Muscle layer of colon (tissue), 2 donors: ENCODE results near the gene LRRC75B.
"Not testable (repeated sequence)": the region's sequence is repeated elsewhere in the genome, so short reads cannot be mapped to it uniquely, and the experiment has no call there.

ENCODE experiments used
- H3K27ac ChIP-seq: one replicate; pipeline ENCODE4 v1.7.0; 2013; ENCODE audit warnings: low read depth, mild to moderate bottlenecking, low read length, moderate library complexity
- H3K27me3 ChIP-seq, 2 donors: one replicate each; pipeline ENCODE4 v1.7.0; 2013; ENCODE audit warnings: low read length in 2 of 2, mild to moderate bottlenecking in 2 of 2; ENCODE audit not compliant: insufficient read depth in 2 of 2, control insufficient read depth in 1 of 2
- H3K36me3 ChIP-seq: one replicate; pipeline ENCODE4 v1.7.0; 2013; ENCODE audit warnings: mild to moderate bottlenecking, low read length; ENCODE audit not compliant: insufficient read depth
- H3K4me1 ChIP-seq: one replicate; pipeline ENCODE4 v1.7.0; 2013; ENCODE audit warnings: mild to moderate bottlenecking, low read length; ENCODE audit not compliant: insufficient read depth
- H3K4me3 ChIP-seq, 2 donors: one replicate each; pipeline ENCODE4 v1.7.0; 2013; ENCODE audit warnings: low read length in 2 of 2, low read depth in 1 of 2, mild to moderate bottlenecking in 1 of 2, moderate library complexity in 1 of 2
- H3K9ac ChIP-seq: one replicate; pipeline ENCODE4 v1.7.0; 2013; ENCODE audit warnings: low read length
- H3K9me3 ChIP-seq: one replicate; pipeline ENCODE4 v1.7.0; 2013; ENCODE audit warnings: mild to moderate bottlenecking, low read length
- donor health status: abdominal sarcoma.
- donor health status: Adenocarcinoma of cecum.

LRRC75B gene

DNA sequence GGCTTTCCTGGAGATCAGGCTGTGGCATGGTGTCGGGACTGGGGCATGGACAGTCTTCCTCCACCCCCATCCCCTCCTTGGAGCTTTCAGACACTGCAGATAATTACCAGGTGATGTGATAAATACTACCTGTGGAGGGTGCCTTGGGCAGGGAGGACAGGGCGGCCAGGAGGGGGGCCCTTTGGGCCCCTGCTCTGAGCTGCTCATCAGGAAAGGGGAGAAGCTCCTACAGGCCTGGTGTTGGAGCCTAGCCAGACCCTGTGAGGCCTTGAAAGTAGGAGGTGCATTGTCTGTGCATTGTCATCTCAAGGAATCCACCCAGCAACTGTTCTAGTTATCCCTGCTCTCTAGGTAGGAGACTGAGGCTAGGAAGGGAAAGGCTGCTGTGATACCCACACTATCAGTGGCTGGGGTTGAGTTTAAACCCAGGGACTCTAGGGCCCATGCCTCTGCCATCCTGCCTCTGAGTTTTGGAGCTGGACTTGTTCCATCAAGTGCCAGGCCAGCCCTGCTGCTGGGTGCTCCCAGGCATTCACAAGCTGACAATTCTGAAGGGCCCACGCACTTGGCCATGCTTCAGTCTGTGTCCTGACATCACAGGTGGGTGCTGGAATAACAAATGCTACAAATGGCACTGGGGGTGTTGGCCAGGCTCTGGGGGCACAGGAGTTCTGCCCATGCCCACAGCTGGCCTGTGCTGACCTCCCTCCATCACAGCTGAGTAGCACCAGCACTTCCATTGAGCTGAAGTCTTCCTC lies 7.3 kb upstream of the LRRC75B start:
- H3K27ac ChIP-seq, H3K4me1 ChIP-seq, H3K36me3 ChIP-seq, H3K4me3 ChIP-seq, H3K27me3 ChIP-seq, H3K9ac ChIP-seq, H3K9me3 ChIP-seq: not testable (repeated sequence)

DNA sequence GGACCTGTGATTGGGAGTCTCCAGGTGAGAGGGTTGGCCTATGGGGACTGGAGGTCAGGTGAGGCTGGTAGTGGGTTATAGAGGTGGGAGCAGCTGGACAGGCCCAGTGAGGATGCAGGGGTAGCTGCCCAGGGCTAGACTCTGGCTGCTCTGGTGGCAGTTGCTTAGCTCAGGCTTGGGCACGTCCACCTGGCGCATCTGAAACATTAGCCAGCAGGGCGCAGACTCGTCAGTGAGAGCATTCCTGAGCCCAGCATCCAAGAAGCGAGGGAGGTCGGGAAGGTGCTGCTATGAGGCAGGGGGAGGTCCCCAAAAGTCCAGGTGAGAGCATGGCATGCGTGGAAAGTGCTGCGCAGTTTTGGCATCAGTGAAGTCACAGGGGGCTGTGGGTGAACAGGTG lies 6.6 kb upstream of the LRRC75B start:
- Histone ChIP-seq H3K9me3 (no peaks in the 10 kb centered on the region), H3K27ac (no peak overlapping the region), H3K9ac (no peak overlapping the region), H3K27me3 (no peaks in the 10 kb centered on the region), H3K36me3 (no peaks in the 10 kb centered on the region), H3K4me1 (peaks cover 5% of the 10 kb centered on the region), H3K4me3 (no peak overlapping the region)

DNA sequence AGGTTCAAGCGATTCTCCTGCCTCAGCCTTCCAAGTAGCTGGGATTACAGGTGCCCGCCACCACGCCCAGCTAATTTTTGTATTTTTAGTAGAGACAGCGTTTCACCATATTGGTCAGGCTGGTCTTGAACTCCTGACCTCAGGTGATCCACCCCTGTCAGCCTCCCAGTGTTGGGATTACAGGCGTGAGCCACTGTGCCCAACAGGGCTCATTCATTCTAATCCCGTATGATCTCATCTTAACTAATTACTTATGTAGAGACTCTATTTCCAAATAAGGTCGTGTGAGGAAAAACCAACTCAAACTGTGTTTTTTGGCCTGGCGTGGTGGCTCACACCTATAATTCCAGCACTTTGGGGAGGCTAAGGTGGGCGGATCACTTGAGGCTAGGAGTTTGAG lies 4.2 kb upstream of the LRRC75B start:
- H3K27me3 ChIP-seq, H3K27ac ChIP-seq, H3K9me3 ChIP-seq, H3K36me3 ChIP-seq, H3K9ac ChIP-seq, H3K4me3 ChIP-seq: not testable (repeated sequence)
- H3K4me1 ChIP-seq = peaks cover 19% of the 10 kb centered on the region

DNA sequence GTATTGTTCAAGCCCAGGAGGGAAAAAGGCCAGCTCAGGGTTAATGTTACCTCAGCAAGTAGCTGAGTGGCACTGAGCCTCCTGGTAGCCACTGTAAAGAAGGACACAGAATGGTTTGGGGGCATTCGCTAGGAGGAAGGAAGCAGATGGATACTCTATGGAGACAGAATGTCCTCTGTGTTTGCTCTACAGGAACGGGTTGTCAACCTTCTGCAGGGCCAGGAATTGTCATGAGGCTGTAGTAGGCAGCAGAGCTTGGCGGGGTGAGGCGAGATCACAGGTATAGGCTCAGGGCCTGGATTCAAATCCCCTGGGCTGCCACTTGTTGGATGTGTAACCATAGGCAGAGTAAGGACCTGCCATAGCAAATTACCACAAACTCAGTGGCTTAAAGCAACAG lies 3.0 kb upstream of the LRRC75B start:
- Histone ChIP-seq H3K9me3 (no peaks in the 10 kb centered on the region), H3K27me3 (no peaks in the 10 kb centered on the region), H3K36me3 (no peaks in the 10 kb centered on the region), H3K4me3 (no peak overlapping the region), H3K4me1 (peaks cover 20% of the 10 kb centered on the region), H3K9ac (no peak overlapping the region), H3K27ac (no peak overlapping the region)

DNA sequence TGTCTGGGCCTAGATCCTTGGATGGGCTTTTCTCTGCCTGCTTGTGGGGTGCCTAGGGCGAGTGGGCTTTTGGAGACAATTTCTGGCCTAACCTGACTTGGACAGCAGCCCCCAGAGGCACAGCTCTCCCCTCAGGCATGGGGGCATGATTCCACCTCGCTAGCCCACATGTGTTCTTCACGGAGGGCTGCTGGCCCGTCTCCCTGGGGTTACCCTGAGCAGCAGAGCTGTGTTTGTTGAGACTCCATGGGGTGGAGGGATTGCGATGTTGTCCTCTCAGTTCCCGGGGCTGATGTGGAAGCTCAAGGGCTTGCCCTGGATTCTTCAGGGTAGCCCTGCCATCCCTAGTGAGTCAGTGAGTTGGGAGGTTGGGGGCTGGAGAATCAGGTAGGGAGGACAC lies 2.4 kb upstream of the LRRC75B start:
- Histone ChIP-seq H3K27me3 (no peaks in the 10 kb centered on the region), H3K36me3 (no peaks in the 10 kb centered on the region), H3K4me1 (peaks cover 20% of the 10 kb centered on the region), H3K27ac (no peak overlapping the region), H3K9ac (no peak overlapping the region), H3K9me3 (no peaks in the 10 kb centered on the region), H3K4me3 (no peak overlapping the region)

DNA sequence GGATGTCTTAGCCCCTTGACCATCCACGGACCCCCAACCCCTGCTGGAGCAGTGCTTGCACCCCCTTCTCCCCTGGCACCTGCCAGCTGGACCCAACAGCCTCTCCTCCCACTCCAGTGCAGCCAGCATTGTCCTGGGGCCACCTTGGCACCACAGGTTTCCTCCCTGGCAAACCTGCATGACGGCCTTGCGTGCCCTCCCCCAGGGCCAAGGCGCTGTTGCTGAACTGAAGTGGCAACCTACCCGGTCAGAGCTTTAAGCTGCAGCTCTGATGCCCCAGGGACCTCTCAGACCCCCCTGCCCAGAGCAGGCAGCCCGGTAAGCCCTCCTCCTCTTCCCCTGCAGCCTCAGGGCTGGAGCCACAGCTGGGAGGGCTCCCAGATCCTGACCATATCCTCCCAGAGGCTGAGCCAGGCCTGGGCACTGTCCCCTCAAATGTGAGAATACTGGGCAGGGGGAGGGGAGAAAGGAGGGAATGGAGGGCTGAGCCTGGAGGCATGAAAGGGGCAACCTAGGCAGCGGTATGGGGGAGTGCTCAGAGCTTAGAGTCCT lies 1.8 kb upstream of the LRRC75B start:
- H3K4me1 ChIP-seq = peaks cover 20% of the 10 kb centered on the region
- H3K9ac ChIP-seq = no peak overlapping the region
- H3K36me3 ChIP-seq = no peaks in the 10 kb centered on the region
- no peak overlapping the region for H3K27ac ChIP-seq
- H3K9me3 ChIP-seq = no peaks in the 10 kb centered on the region
- no peaks in the 10 kb centered on the region for H3K27me3 ChIP-seq
- no peak overlapping the region for H3K4me3 ChIP-seq

DNA sequence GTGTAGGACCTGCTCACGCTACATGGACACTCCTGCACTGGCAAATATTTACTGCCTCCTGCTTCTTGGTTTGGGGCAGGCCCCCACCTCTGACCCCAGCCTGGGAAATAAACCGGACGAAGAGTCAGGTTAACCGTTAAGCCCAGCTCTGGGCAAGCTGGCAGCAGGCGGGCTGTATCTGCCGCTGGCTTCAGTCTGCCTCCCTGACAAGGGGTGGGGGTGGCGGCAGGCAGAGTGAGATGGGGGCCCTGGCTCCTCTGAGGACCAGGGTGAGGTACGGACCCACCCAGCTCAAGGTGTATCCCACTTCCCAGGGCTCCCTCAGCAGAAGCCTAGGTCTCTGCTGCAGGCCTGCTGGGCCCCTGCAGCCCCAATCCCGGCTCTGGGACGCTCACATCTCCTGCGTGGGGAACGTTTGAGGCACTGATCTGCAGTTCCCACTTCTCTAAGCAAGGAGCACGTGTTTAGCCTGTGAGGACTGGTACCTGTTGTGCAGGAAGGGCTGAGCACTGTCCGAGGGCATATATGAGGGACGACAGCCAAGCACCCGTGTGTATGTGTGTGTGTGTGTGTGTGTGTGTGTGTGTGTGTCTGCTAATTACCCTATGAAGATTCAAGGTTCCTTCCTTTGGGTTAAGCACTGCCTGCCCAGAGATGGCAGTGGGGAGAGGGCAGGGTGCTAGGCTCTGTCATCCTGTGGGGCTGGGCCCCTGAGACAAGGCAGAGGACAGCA lies 1.1 kb upstream of the LRRC75B start:
- no peaks in the 10 kb centered on the region for H3K27me3 ChIP-seq
- H3K36me3 ChIP-seq = peaks cover 1% of the 10 kb centered on the region
- peak overlapping the region; percentile 68 for H3K27ac ChIP-seq
- H3K9ac ChIP-seq = peak overlapping the region; percentile 49
- H3K4me1 ChIP-seq = peaks cover 20% of the 10 kb centered on the region
- no peak overlapping the region for H3K4me3 ChIP-seq
- no peaks in the 10 kb centered on the region for H3K9me3 ChIP-seq

DNA sequence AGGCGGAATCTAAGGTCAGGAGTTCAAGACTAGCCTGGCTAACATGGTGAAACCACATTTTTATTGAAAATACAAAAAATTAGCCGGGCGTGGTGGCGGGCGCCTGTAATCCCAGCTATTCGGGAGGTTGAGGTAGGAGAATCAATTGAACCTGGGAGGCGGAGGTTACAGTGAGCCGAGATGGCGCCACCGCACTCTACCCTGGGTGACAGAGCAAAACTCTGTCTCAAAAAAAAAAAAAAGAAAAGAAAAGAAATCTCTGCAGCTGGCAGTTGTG lies 624 bp upstream of the LRRC75B start:
- not testable (repeated sequence) for H3K27me3 ChIP-seq, H3K36me3 ChIP-seq, H3K9me3 ChIP-seq
- Histone ChIP-seq H3K9ac (peak overlapping the region; percentile 49), H3K27ac (peak overlapping the region; percentile 68), H3K4me1 (peaks cover 20% of the 10 kb centered on the region), H3K4me3 (peak overlapping the region in 1 of 2 donors; percentile 68)

DNA sequence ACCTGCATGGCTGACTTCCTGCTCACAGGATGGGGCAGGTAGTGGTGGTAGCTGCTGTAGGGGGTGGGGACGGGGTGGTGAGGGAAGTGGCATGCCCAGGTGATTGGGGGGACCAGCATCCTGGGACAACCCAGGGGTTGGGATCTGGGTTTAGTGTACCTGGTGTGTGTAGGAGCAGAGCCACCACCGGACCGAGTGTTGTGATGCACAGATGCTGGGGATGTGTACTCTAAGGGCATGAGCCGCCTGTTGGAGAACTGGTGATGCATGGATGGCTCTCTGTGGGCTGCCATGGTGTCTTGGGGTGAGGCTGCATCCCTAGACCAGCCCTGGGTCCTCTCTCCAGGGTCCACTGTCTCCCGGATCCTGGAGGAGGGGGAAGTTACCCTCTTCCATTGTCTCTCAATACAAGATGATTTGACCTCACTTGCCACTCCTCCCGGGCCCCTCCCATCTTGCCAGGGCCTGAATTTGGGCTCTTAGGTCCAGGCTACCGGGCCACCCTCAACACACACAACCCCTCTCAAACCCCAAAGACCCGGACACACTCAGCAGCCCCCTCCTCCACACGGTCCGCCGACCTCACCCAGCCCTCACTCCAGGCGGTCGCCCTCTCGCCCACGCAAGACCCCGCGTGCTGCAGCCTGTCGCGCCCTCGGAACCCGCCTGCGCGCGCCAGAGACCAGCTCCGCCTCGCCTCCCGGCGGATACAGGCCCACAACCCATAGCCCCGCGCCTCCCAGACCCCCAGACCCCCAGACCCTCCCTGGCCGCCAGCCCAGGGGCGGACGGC lies 619 bp downstream of the LRRC75B start:
- no peaks in the 10 kb centered on the region for H3K27me3 ChIP-seq
- peaks cover 20% of the 10 kb centered on the region for H3K4me1 ChIP-seq
- peak overlapping the region; percentile 82 for H3K27ac ChIP-seq
- H3K36me3 ChIP-seq = peaks cover 19% of the 10 kb centered on the region
- peak overlapping the region; percentile 50 to 61 for H3K4me3 ChIP-seq
- H3K9ac ChIP-seq = peak overlapping the region; percentile 30
- H3K9me3 ChIP-seq = no peaks in the 10 kb centered on the region

DNA sequence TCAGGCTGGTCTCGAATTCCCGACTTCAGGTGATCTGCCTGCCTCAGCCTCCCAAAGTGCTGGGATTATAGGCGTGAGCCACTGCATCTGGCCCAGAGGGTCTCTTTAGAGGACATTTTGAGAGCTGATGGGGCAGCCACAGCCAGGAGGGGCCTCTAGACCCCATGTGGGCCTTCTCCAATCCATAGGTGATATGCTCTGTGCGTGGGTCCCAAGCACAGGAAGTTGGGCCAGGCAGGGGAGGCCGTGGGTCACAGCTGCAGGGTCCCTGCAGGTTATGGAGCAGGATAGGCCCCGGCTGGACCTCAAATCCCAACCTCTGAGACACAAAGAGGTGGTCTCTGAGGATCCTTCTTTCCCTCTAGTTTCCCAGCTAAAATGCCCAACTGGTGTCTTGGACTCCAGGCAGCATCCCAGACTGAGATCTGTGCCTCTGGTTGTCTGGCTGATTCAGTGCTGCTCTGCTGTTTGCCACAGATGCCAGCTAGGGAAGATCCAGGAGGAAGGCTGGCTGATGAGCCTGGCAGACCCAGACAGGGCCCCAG lies 1.5 kb downstream of the LRRC75B start:
- Histone ChIP-seq H3K27me3 (no peaks in the 10 kb centered on the region), H3K9me3 (no peaks in the 10 kb centered on the region), H3K9ac (no peak overlapping the region), H3K4me1 (peaks cover 20% of the 10 kb centered on the region), H3K36me3 (peaks cover 20% of the 10 kb centered on the region), H3K4me3 (no peak overlapping the region), H3K27ac (no peak overlapping the region)

DNA sequence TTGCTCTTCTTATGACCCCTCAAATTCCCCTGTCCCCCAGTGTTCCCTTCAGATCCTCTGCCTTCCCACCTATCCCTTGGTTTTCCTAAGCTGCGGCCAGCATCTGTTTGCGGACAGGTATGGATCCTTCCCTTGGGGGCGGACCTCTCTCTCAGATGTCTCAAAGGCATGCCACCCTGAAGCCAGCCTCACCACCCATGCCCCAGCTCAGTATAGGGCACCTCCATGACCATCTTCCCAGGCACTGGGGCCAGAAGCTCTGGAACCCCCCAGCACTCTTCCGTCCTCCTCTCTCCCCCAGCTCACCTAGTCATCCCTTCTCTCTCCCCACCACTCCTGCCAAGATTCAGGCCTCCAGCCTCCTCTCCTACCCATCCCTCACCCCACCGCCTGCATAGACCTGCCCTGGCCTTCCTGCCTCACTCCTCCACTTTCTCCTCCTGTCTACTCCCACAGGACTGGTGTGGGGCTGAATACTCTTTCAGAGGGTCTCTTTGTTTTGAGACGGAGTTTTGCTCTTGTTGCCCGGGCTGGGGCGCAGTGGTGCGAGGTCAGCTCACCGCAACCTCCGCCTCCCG lies 2.2 kb downstream of the LRRC75B start:
- Histone ChIP-seq H3K9ac (no peak overlapping the region), H3K36me3 (peaks cover 26% of the 10 kb centered on the region), H3K27me3 (no peaks in the 10 kb centered on the region), H3K4me1 (peaks cover 20% of the 10 kb centered on the region), H3K27ac (no peak overlapping the region), H3K9me3 (no peaks in the 10 kb centered on the region), H3K4me3 (no peak overlapping the region)
